ENCODE data around the gene KCND3.

GRCh38 chr1:111943066-111943465 lies 46.4 kb downstream of the KCND3 start:
- TF ChIP-seq, protein P1, sequence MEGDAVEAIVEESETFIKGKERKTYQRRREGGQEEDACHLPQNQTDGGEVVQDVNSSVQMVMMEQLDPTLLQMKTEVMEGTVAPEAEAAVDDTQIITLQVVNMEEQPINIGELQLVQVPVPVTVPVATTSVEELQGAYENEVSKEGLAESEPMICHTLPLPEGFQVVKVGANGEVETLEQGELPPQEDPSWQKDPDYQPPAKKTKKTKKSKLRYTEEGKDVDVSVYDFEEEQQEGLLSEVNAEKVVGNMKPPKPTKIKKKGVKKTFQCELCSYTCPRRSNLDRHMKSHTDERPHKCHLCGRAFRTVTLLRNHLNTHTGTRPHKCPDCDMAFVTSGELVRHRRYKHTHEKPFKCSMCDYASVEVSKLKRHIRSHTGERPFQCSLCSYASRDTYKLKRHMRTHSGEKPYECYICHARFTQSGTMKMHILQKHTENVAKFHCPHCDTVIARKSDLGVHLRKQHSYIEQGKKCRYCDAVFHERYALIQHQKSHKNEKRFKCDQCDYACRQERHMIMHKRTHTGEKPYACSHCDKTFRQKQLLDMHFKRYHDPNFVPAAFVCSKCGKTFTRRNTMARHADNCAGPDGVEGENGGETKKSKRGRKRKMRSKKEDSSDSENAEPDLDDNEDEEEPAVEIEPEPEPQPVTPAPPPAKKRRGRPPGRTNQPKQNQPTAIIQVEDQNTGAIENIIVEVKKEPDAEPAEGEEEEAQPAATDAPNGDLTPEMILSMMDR (IDR thresholded peaks at IDR 0.05), result no peak
- TF ChIP-seq POLR2A (IDR thresholded peaks at IDR 0.05) (no peak), EP300 (IDR thresholded peaks at IDR 0.05) (no peak)
